GM12878 (cell line): ENCODE data around the gene PRKCE. TPM values are rescaled to one million over a fixed set of nuclear protein-coding genes. Genes with fewer than 3 reads are reported as not detected.

Experiments used
- ATAC-seq: fragments of 200-7000 bp; cut with Tn5 transposase; 3 replicates; pipeline ENCODE4 v1.9.1; 2020; ENCODE audit warnings: mild to moderate bottlenecking, moderate library complexity
- BruUV-seq: library from RNA; stranded (reverse); fragments of 400-500 nt; replicated peaks from 2 replicates; lab custom pipeline; 2021; lab: Mats Ljungman, UMichigan
- CTCF ChIA-PET: fragments of 300-600 bp; sonication (Branson Sonifier 250); formaldehyde crosslinking; extraction: SDS; loops from one replicate; lab custom pipeline; 2021; ENCODE audit warnings: inconsistent platforms; lab: Yijun Ruan, JAX
- POLR2A ChIA-PET: fragments of 350-600 bp; formaldehyde crosslinking; extraction: SDS; loops from one replicate; lab custom pipeline; 2021; ENCODE audit warnings: inconsistent platforms; lab: Charles Lee
- RAD21 ChIA-PET: fragments of 300-600 bp; sonication (Branson Sonifier 250); formaldehyde crosslinking; loops from one replicate; lab custom pipeline; 2023; ENCODE audit warnings: antibody characterized with exemption; ENCODE audit not compliant: unreplicated experiment; lab: Charles Lee
- SMC1A ChIA-PET: fragments of 300-600 bp; sonication (Branson Sonifier 250); formaldehyde crosslinking; loops from one replicate; lab custom pipeline; 2023; ENCODE audit not compliant: unreplicated experiment, uncharacterized antibody; lab: Charles Lee
- DNase-seq: peaks from one replicate; pipeline ENCODE4 v3.0.0-alpha.2; 2011; ENCODE audit warnings: low read depth, low spot score
- FAIRE-seq: peaks from 3 replicates; lab custom pipeline; 2011; peaks lifted over from hg19 to GRCh38; lab: Jason Lieb, UNC
- H2AFZ ChIP-seq: 2 replicates; pipeline ENCODE4 v1.6.0; 2011; ENCODE audit warnings: low read depth, low read length, control low read depth; ENCODE audit not compliant: control insufficient read depth
- H3K27ac ChIP-seq: 2 replicates; pipeline ENCODE4 v1.5.1; 2011; ENCODE audit warnings: control low read depth; ENCODE audit not compliant: control insufficient read depth, insufficient read depth
- H3K27me3 ChIP-seq, 2 experiments: replicated peaks in 1 of 2; 2 replicates each; pipeline versions ENCODE4 v1.6.0 to v1.6.1; 2011; ENCODE audit warnings: low read length in 1 of 2; ENCODE audit not compliant: control insufficient read depth in 2 of 2, insufficient read depth in 2 of 2
- H3K36me3 ChIP-seq, 2 experiments: 2 replicates each; pipeline ENCODE4 v1.5.1; 2011; ENCODE audit warnings: low read length in 1 of 2; ENCODE audit not compliant: control insufficient read depth in 2 of 2, insufficient read depth in 2 of 2
- H3K4me1 ChIP-seq: 2 replicates; pipeline ENCODE4 v1.6.1; 2011; ENCODE audit warnings: mild to moderate bottlenecking, low read length, moderate library complexity, mixed read lengths; ENCODE audit not compliant: control insufficient read depth, insufficient read depth
- H3K4me2 ChIP-seq: 2 replicates; pipeline ENCODE4 v1.6.0; 2011; ENCODE audit warnings: control low read depth; ENCODE audit not compliant: control insufficient read depth, insufficient read depth
- H3K4me3 ChIP-seq: fragments of 200-600 bp; sonication (generic); 2 replicates; pipeline ENCODE4 v1.5.1; 2016
- H3K79me2 ChIP-seq: 2 replicates; pipeline ENCODE4 v1.6.0; 2011; ENCODE audit warnings: low read length; ENCODE audit not compliant: control insufficient read depth, insufficient read depth
- H3K9ac ChIP-seq: 2 replicates; pipeline ENCODE4 v1.8.0; 2011; ENCODE audit warnings: low read length, control low read depth, mixed read lengths; ENCODE audit not compliant: control insufficient read depth, insufficient read depth
- H3K9me3 ChIP-seq: replicated peaks from 3 replicates; pipeline ENCODE4 v1.5.1; 2011; ENCODE audit warnings: mild to moderate bottlenecking, low read length; ENCODE audit not compliant: control insufficient read depth, insufficient read depth
- H4K20me1 ChIP-seq: 2 replicates; pipeline ENCODE4 v1.6.0; 2011; ENCODE audit not compliant: control insufficient read depth, insufficient read depth
- CBX3 ChIP-seq: fragments of 200-600 bp; sonication (generic); IDR thresholded peaks from 2 replicates; pipeline ENCODE4 v1.6.1; 2016; ENCODE audit warnings: low read depth, borderline replicate concordance
- GATAD2B ChIP-seq: fragments of 450-650 bp; conservative IDR thresholded peaks from 2 replicates; pipeline ENCODE4 v1.6.1; 2017; ENCODE audit warnings: low read depth, mild to moderate bottlenecking, moderate library complexity
- IRF4 ChIP-seq: IDR thresholded peaks from 2 replicates; pipeline ENCODE4 v1.6.1; 2011; ENCODE audit warnings: low read depth, low read length
- MTA2 ChIP-seq: fragments of 450-650 bp; IDR thresholded peaks from 2 replicates; pipeline ENCODE4 v1.6.1; 2016; ENCODE audit warnings: low read depth, mild to moderate bottlenecking, moderate library complexity
- MTA3 ChIP-seq: IDR thresholded peaks from 2 replicates; pipeline ENCODE4 v1.6.1; 2012; ENCODE audit warnings: low read length, inconsistent platforms, borderline replicate concordance
- NFXL1 ChIP-seq: fragments of 450-650 bp; IDR thresholded peaks from 2 replicates; pipeline ENCODE4 v1.6.1; 2017; ENCODE audit warnings: antibody characterized with exemption, mild to moderate bottlenecking, borderline replicate concordance
- POLR2AphosphoS5 ChIP-seq: IDR thresholded peaks from 2 replicates; pipeline ENCODE4 v1.6.1; 2011; ENCODE audit warnings: mild to moderate bottlenecking, low read length, inconsistent platforms
- SIX5 ChIP-seq: IDR thresholded peaks from 2 replicates; pipeline ENCODE4 v1.6.1; 2011; ENCODE audit warnings: mild to moderate bottlenecking, low read depth, low read length, moderate library complexity; ENCODE audit not compliant: severe bottlenecking
- SPI1 ChIP-seq: IDR thresholded peaks from 2 replicates; pipeline ENCODE4 v1.6.1; 2011; ENCODE audit warnings: low read depth, mild to moderate bottlenecking, low read length, moderate library complexity, borderline replicate concordance; ENCODE audit not compliant: insufficient read depth
- SRF ChIP-seq, 2 experiments: IDR thresholded peaks; 2 replicates each; pipeline ENCODE4 v1.6.1; 2011; ENCODE audit warnings: low read depth in 2 of 2, low read length in 2 of 2, mild to moderate bottlenecking in 1 of 2, moderate library complexity in 1 of 2
- SUZ12 ChIP-seq: fragments of 200-600 bp; sonication (generic); IDR thresholded peaks from one replicate; pipeline ENCODE4 v1.6.1; 2018; ENCODE audit warnings: antibody characterized with exemption, mild to moderate bottlenecking; ENCODE audit not compliant: unreplicated experiment
- ZBED1 ChIP-seq: IDR thresholded peaks from 2 replicates; pipeline ENCODE4 v1.6.1; 2016; ENCODE audit warnings: borderline replicate concordance
- WGBS: methylation state at CpG from one replicate; pipeline ENCODE4 v1.1.6; 2016; ENCODE audit warnings: low lambda C conversion rate; ENCODE audit not compliant: insufficient replicate concordance, insufficient coverage; ENCODE audit errors: missing lambda C conversion rate; 5-methylcytosine and 5-hydroxymethylcytosine counted together
- in situ Hi-C: fragments of 300-500 bp; cut with MboI; formaldehyde crosslinking; loops from 9 replicates; pipeline ENCODE4 v1.14.3; 2018; ENCODE audit warnings: mixed read lengths
- intact Hi-C: fragments of 100-400 bp; cut with micrococcal nuclease; formaldehyde crosslinking; loops from one replicate; pipeline ENCODE4 v1.14.2; 2022; ENCODE audit not compliant: unreplicated experiment
- polyA plus RNA-seq, 11 experiments: library from polyadenylated mRNA; depleted of rRNA in 4 of 11; unstranded in 6 of 11; stranded (reverse) in 5 of 11; fragments of >200 nt; fragmentation: Nextera tagmentation in 4 of 11; fragmentation: Illumina TruSeq in 1 of 11; extraction: Ambion mirVana in 4 of 11; extraction: Trizol in 1 of 11; gene quantifications; 1 replicate in 1 of 11; 2 replicates in 10 of 11; pipeline versions ENCODE4 v1.2.1 to v1.2.3, GENCODE V29; 2011 to 2016; ENCODE audit warnings: inconsistent platforms in 2 of 11, missing spikeins in 2 of 11, low read depth in 1 of 11
- total RNA-seq, 4 experiments: library from RNA; depleted of rRNA in 3 of 4; stranded (reverse); fragments of >200 nt in 3 of 4; fragmentation: Illumina TruSeq in 1 of 4; extraction: Trizol in 1 of 4; gene quantifications; 2 replicates each; pipeline versions ENCODE4 v1.2.1 to v1.2.3, GENCODE V29; 2013 to 2021
- TF ChIP-seq, protein P1 (sequence below): fragments of 450-650 bp; IDR thresholded peaks from 2 replicates; pipeline ENCODE4 v1.6.1; 2018; ENCODE audit warnings: borderline replicate concordance, mild to moderate bottlenecking; ENCODE audit not compliant: partially characterized antibody
- TF ChIP-seq, protein P2 (sequence below): fragments of 450-650 bp; IDR thresholded peaks from 2 replicates; pipeline ENCODE4 v1.6.1; 2014; ENCODE audit warnings: mild to moderate bottlenecking
- TF ChIP-seq, protein P3 (sequence below): IDR thresholded peaks from 2 replicates; pipeline ENCODE4 v1.6.1; 2012; ENCODE audit warnings: low read depth, low read length, improper control_type of control experiment
- TF ChIP-seq, protein P4 (sequence below): IDR thresholded peaks from 2 replicates; pipeline ENCODE4 v1.6.1; 2011; ENCODE audit warnings: low read depth, low read length, improper control_type of control experiment, borderline replicate concordance

The PRKCE gene
- total and polyA plus RNA-seq, 10 of the 15 experiments (the other 5 are each of a cell fraction or from before 2014, with no cell fraction given), result 2.6 to 28.2 (median 11.3) TPM

DNA sequence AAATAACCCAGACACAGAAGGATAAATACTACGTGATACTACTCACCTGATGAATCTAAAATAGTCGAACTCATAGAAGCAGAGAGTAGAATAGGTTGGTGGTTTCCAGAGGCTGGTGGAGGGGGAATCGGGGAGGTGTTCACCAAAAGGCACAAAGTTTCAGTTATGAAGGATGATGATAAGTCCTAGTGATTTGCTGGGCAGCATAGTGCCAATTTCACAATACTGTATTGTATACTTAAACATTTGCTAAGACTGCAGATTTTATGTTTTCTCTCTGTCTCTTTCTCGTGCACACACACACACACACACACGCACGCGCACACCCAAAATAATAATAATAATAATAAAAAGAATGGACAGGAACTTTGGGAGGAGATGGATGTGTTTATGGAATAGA lies 425.4 kb downstream of the PRKCE start:
- SMC1A ChIA-PET, result interaction anchor here (1.3 to 7.7 kb wide), 4 partner anchors 14 to 287 kb away, joined by 5 to 82 read pairs (median 6); no protein-coding TSS in a partner anchor
- CTCF ChIA-PET, result interaction anchor here (0.7 to 6.8 kb wide), 3 partner anchors 11 to 152 kb away, joined by 3 to 56 read pairs (median 9); no protein-coding TSS in a partner anchor
- Histone ChIP-seq H4K20me1 (no peaks in the 10 kb centered on the region), H3K27ac (no peak overlapping the region), H3K36me3 (no peaks in the 10 kb centered on the region; a peak in 1 of 4 replicates), H3K79me2 (no peaks in the 10 kb centered on the region), H3K9me3 (no peaks in the 10 kb centered on the region), H3K27me3 (no peaks in the 10 kb centered on the region), H3K4me2 (no peak overlapping the region), H3K9ac (no peak overlapping the region), H2AFZ (no peak overlapping the region), H3K4me1 (no peaks in the 10 kb centered on the region), H3K4me3 (no peak overlapping the region)
- FAIRE-seq (no peak), DNase-seq (no peak), ATAC-seq (peak; percentile 7)
- whole genome bisulfite sequencing, result 74% methylated on average over 7 of the region's 7 CpGs
- in situ Hi-C loops (no loop called here), intact Hi-C loops (no loop called here)
- RAD21 ChIA-PET, result interaction anchor here (1.4 to 5.3 kb wide), 3 partner anchors 11 to 287 kb away, joined by 5 to 79 read pairs (median 5); no protein-coding TSS in a partner anchor
- BruUV-seq, result no TSS peak
- POLR2A ChIA-PET, result interaction anchor here (1.0 kb wide), 1 partner anchor 151 kb away, joined by 3 read pairs; no protein-coding TSS in a partner anchor
- no peak for TF ChIP-seq CBX3
- no peak for TF ChIP-seq SPI1
- TF ChIP-seq SUZ12, result no peak
- TF ChIP-seq ZBED1, result no peak
- TF ChIP-seq, protein P1, sequence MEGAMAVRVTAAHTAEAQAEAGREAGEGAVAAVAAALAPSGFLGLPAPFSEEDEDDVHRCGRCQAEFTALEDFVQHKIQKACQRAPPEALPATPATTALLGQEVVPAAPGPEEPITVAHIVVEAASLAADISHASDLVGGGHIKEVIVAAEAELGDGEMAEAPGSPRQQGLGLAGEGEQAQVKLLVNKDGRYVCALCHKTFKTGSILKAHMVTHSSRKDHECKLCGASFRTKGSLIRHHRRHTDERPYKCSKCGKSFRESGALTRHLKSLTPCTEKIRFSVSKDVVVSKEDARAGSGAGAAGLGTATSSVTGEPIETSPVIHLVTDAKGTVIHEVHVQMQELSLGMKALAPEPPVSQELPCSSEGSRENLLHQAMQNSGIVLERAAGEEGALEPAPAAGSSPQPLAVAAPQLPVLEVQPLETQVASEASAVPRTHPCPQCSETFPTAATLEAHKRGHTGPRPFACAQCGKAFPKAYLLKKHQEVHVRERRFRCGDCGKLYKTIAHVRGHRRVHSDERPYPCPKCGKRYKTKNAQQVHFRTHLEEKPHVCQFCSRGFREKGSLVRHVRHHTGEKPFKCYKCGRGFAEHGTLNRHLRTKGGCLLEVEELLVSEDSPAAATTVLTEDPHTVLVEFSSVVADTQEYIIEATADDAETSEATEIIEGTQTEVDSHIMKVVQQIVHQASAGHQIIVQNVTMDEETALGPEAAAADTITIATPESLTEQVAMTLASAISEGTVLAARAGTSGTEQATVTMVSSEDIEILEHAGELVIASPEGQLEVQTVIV, result no peak
- TF ChIP-seq MTA3, result no peak
- no peak for TF ChIP-seq MTA2
- TF ChIP-seq SIX5, result no peak
- TF ChIP-seq, protein P2, sequence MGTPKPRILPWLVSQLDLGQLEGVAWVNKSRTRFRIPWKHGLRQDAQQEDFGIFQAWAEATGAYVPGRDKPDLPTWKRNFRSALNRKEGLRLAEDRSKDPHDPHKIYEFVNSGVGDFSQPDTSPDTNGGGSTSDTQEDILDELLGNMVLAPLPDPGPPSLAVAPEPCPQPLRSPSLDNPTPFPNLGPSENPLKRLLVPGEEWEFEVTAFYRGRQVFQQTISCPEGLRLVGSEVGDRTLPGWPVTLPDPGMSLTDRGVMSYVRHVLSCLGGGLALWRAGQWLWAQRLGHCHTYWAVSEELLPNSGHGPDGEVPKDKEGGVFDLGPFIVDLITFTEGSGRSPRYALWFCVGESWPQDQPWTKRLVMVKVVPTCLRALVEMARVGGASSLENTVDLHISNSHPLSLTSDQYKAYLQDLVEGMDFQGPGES, result no peak
- TF ChIP-seq GATAD2B, result no peak
- TF ChIP-seq POLR2AphosphoS5, result no peak
- no peak for TF ChIP-seq SRF (IDR thresholded peaks at IDR 0.05; ENCODE audit: low read depth in 2 of 2, low read length in 2 of 2)
- no peak for TF ChIP-seq NFXL1
- no peak for TF ChIP-seq IRF4
- TF ChIP-seq, protein P3, sequence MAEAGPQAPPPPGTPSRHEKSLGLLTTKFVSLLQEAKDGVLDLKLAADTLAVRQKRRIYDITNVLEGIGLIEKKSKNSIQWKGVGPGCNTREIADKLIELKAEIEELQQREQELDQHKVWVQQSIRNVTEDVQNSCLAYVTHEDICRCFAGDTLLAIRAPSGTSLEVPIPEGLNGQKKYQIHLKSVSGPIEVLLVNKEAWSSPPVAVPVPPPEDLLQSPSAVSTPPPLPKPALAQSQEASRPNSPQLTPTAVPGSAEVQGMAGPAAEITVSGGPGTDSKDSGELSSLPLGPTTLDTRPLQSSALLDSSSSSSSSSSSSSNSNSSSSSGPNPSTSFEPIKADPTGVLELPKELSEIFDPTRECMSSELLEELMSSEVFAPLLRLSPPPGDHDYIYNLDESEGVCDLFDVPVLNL, result no peak
- TF ChIP-seq, protein P4, sequence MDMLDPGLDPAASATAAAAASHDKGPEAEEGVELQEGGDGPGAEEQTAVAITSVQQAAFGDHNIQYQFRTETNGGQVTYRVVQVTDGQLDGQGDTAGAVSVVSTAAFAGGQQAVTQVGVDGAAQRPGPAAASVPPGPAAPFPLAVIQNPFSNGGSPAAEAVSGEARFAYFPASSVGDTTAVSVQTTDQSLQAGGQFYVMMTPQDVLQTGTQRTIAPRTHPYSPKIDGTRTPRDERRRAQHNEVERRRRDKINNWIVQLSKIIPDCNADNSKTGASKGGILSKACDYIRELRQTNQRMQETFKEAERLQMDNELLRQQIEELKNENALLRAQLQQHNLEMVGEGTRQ, result no peak
